Skin epidermis (tissue), 12 donors: ENCODE measurements around the gene EIF3B.
"Not testable (repeated sequence)": the region's sequence is repeated elsewhere in the genome, so short reads cannot be mapped to it uniquely, and the experiment has no call there.

Experiments
- H3K27ac ChIP-seq, 21 experiments: fragments of 200-600 bp; sonication (generic) in 11 of 21; one replicate each; pipeline ENCODE4 v1.5.0; 2020; ENCODE audit warnings: mild to moderate bottlenecking in 3 of 21, inconsistent platforms in 2 of 21, moderate library complexity in 2 of 21
- H3K4me3 ChIP-seq, 7 experiments: fragments of 200-600 bp; sonication (generic) in 2 of 7; one replicate each; pipeline ENCODE4 v1.5.0; 2020; ENCODE audit warnings: inconsistent platforms in 2 of 7, mild to moderate bottlenecking in 2 of 7, moderate library complexity in 1 of 7

EIF3B gene

GRCh38 chr7:2416650-2417049 lies 62.0 kb downstream of the EIF3B start:
- Histone ChIP-seq H3K27ac (peak overlapping the region in 1 of 21 experiments; percentile 10), H3K4me3 (no peak overlapping the region)

DNA sequence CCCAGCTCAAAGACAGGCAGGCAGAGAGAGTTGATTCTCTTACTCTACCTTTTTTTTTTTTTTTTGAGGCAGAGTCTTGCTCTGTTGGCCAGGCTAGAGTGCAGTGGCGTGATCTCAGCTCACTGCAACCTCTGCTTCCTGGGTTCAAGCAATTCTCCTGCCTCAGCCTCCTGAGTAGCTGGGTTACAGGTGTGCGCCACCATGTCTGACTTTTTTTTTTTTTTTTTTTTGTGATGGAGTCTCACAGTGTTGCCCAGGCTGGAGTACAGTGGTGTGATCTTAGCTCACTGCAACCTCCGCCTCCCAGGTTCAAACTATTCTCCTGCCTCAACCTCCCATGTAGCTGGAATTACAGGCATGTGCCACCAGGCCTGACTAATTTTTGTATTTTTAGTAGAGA lies 62.6 kb downstream of the EIF3B start:
- H3K4me3 ChIP-seq, result not testable (repeated sequence)
- H3K27ac ChIP-seq, result peak overlapping the region in 2 of 21 experiments; percentile 31 to 56

DNA sequence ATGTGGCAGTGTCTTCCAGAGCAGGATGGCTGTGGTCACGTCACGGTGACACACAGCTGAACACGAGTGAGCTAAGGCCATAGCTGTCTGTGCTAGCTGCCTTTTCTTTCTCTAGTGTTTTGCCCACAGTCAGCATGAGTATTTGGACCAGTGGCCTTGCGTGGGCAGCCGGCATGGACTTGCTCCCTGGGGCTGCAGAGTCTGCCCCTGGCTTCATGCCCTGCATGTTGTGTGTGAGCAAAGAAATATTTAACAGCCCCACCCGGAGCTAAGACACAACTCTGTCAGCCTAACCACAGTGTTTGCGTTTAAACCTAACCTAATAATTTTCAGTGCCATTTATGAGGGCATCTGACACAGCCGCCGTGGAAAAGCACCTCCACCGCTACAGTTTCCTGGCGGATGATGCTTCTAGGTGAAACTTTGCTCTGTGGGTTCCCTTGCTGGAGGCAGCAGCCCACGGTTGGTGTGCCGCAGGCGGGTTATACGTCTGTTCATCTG lies 63.4 kb downstream of the EIF3B start:
- Histone ChIP-seq H3K27ac (peak overlapping the region in 9 of 21 experiments; percentile 13 to 56 (median 33)), H3K4me3 (no peak overlapping the region)

DNA sequence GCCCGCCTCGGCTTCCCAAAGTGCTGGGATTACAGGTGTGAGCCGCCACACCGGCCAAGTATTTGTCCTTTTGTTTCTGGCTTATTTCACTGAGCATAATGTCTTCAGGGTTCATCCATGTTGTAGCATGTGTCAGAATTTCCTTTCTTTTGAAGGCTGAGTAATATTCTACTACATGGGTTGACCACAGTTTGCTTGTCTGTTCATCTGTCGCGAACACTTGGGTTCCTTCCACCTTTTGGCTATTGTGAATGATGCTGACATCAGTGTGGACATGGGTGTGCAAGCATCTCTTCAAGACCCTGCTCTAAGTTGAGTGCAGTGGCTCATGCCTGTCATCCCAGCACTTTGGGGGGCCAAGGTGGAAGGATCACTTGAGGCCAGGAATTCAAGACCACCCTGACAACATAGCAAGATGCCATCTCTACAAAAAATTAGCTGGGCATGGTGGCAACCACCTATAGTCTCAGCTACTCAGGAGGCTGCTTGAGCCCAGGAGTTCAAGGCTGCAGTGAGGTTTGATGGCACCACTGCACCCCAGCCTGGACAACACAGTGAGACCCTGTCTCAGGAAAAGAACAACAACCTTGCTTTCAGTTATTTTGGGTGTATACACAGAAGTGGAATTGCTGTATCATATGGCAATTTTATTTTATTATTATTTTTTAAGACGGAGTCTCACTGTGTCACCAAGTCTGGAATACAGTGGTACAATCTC lies 65.7 kb downstream of the EIF3B start:
- Histone ChIP-seq H3K27ac (no peak overlapping the region), H3K4me3 (no peak overlapping the region)

DNA sequence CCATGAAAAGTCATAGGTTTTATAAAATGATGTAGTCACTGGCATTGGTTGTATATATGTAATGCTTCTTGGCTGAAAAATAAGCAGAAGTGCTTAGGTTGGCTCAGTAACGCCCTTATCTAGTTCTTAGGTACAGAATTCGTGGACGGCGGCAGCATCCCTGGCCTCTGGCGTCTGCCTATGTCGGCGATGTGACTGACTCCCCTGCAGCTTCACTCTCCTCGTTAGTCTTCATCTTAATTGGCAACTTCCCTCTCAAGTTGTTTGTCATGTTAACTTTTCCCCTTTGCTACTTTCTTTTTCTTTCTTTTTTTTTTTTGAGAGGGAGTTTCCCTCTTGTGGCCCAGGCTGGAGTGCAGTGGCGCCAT lies 67.3 kb downstream of the EIF3B start:
- no peak overlapping the region for H3K27ac ChIP-seq
- no peak overlapping the region for H3K4me3 ChIP-seq

GRCh38 chr7:2425749-2426148 lies 71.1 kb downstream of the EIF3B start:
- no peak overlapping the region for H3K4me3 ChIP-seq
- no peak overlapping the region for H3K27ac ChIP-seq
